Nephron (organoid): Measurements from ENCODE around the gene DUS1L.

Experiments used
- H3K27ac Mint-ChIP-seq, 3 experiments: 2 replicates each; pipeline ENCODE4 v1.8.0; 2020; ENCODE audit warnings: mixed read lengths in 3 of 3, mild to moderate bottlenecking in 2 of 3, moderate library complexity in 1 of 3
- H3K27me3 Mint-ChIP-seq: 2 replicates; pipeline ENCODE4 v1.8.0; 2021; ENCODE audit warnings: low read depth, mild to moderate bottlenecking, moderate library complexity, mixed read lengths
- H3K36me3 Mint-ChIP-seq: 2 replicates; pipeline ENCODE4 v1.8.0; 2020; ENCODE audit warnings: low read depth, mixed read lengths
- H3K4me1 Mint-ChIP-seq: 2 replicates; pipeline ENCODE4 v1.8.0; 2020; ENCODE audit warnings: mixed read lengths
- H3K4me3 Mint-ChIP-seq, 3 experiments: 2 replicates each; pipeline ENCODE4 v1.8.0; 2020; ENCODE audit warnings: mild to moderate bottlenecking in 3 of 3, mixed read lengths in 3 of 3, moderate library complexity in 2 of 3
- H3K9me3 Mint-ChIP-seq: 2 replicates; pipeline ENCODE4 v1.8.0; 2020; ENCODE audit warnings: mixed read lengths
- CTCF ChIP-seq, 3 experiments: fragments of 200-600 bp; sonication (generic); IDR thresholded peaks; one replicate each; pipeline ENCODE4 v1.5.0; 2021; ENCODE audit warnings: antibody characterized with exemption in 3 of 3; ENCODE audit not compliant: unreplicated experiment in 3 of 3

The DUS1L gene

GRCh38 chr17:82112181-82112913 lies 46.7 kb upstream of the DUS1L start:
- no peaks in the 10 kb centered on the region for H3K9me3 Mint-ChIP-seq
- no peaks in the 10 kb centered on the region for H3K27me3 Mint-ChIP-seq
- H3K4me3 Mint-ChIP-seq, result no peak overlapping the region
- peaks cover 14% of the 10 kb centered on the region for H3K4me1 Mint-ChIP-seq
- no peak for TF ChIP-seq CTCF (IDR thresholded peaks at IDR 0.05; ENCODE audit: unreplicated experiment in 3 of 3)
- peaks cover 6% of the 10 kb centered on the region for H3K36me3 Mint-ChIP-seq
- H3K27ac Mint-ChIP-seq, result no peak overlapping the region

GRCh38 chr17:82110298-82110697 lies 44.7 kb upstream of the DUS1L start:
- H3K27me3 Mint-ChIP-seq, result no peaks in the 10 kb centered on the region
- no peak for TF ChIP-seq CTCF (IDR thresholded peaks at IDR 0.05; ENCODE audit: unreplicated experiment in 3 of 3)
- no peak overlapping the region for H3K4me3 Mint-ChIP-seq
- no peak overlapping the region for H3K27ac Mint-ChIP-seq
- no peaks in the 10 kb centered on the region for H3K9me3 Mint-ChIP-seq
- peaks cover 6% of the 10 kb centered on the region for H3K36me3 Mint-ChIP-seq
- H3K4me1 Mint-ChIP-seq, result peaks cover 23% of the 10 kb centered on the region

GRCh38 chr17:82108961-82109475 lies 43.4 kb upstream of the DUS1L start:
- no peaks in the 10 kb centered on the region for H3K9me3 Mint-ChIP-seq
- TF ChIP-seq CTCF (IDR thresholded peaks at IDR 0.05; ENCODE audit: unreplicated experiment in 3 of 3), result no peak
- no peaks in the 10 kb centered on the region for H3K27me3 Mint-ChIP-seq
- H3K4me1 Mint-ChIP-seq, result peaks cover 26% of the 10 kb centered on the region
- H3K27ac Mint-ChIP-seq, result peak overlapping the region; percentile 14 to 63 (median 22)
- H3K4me3 Mint-ChIP-seq, result no peak overlapping the region
- peaks cover 5% of the 10 kb centered on the region for H3K36me3 Mint-ChIP-seq

GRCh38 chr17:82108496-82108945 lies 42.9 kb upstream of the DUS1L start:
- no peak for TF ChIP-seq CTCF (IDR thresholded peaks at IDR 0.05; ENCODE audit: unreplicated experiment in 3 of 3)
- no peaks in the 10 kb centered on the region for H3K27me3 Mint-ChIP-seq
- peaks cover 28% of the 10 kb centered on the region for H3K4me1 Mint-ChIP-seq
- H3K27ac Mint-ChIP-seq, result peak overlapping the region; percentile 22 to 63 (median 55)
- H3K4me3 Mint-ChIP-seq, result no peak overlapping the region
- H3K9me3 Mint-ChIP-seq, result no peaks in the 10 kb centered on the region
- H3K36me3 Mint-ChIP-seq, result peaks cover under 1% of the 10 kb centered on the region

- Mint-ChIP-seq H3K27me3 (no peaks in the 10 kb centered on the region), H3K36me3 (no peaks in the 10 kb centered on the region), H3K4me1 (peaks cover 28% of the 10 kb centered on the region), H3K27ac (peak overlapping the region; percentile 22 to 63 (median 55)), H3K9me3 (no peaks in the 10 kb centered on the region), H3K4me3 (peak overlapping the region in 1 of 3 experiments; percentile 15)
- TF ChIP-seq CTCF (IDR thresholded peaks at IDR 0.05; ENCODE audit: unreplicated experiment in 3 of 3), result no peak
Measured at GRCh38 chr17:82108038-82108437, 42.4 kb upstream of the DUS1L start.
